ENCODE results near the gene RB1. TPM values are rescaled to one million over a fixed set of nuclear protein-coding genes. Genes with fewer than 3 reads are reported as not detected.

Gene RB1
- polyA plus RNA-seq, 3 donors from 2014 or later: 14.4 to 30.2 (median 17.0) TPM

DNA sequence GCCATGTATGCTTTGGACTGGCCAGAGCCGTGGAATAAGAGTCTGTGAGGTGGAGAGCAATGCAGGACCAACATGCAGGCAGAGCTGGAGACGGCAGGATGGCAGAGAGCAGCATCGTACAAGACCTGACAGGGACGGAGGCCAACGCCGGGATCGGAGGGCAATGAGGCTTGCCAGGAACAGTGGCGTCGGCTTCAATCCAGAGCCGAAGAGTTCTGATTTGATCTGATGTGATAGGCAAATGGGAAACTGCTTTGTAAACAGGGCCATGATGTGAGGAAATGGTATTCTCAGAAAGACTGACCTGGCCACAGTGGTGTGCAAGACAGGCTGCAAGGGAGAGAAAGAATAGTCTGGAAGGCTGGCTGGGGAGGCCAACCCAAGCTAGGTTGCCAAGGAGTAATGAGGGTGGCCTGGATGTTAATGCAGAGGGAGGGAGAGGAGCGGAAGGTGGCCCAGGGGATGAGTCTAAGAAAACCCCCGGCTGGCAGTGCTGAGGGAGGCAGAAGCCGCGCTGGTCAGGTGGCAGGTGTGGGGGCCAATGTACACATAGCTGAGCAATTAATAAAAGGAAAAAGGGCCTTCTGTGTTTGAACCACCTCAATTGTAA, 202.6 kb downstream of the RB1 start:
- peak overlapping the region; percentile 88 to 97 (median 94) for H3K27ac Mint-ChIP-seq
- no peak for DNase-seq
- H3K4me1 Mint-ChIP-seq: peaks cover 60 to 72% of the 10 kb centered on the region in 2 donors
- no peaks in the 10 kb centered on the region for H3K9me3 Mint-ChIP-seq
- peak overlapping the region; percentile 70 to 91 (median 80) for H3K4me3 Mint-ChIP-seq
- peaks cover 8 to 28% (median 17%) of the 10 kb centered on the region in 3 donors for H3K36me3 Mint-ChIP-seq
- H3K27me3 Mint-ChIP-seq (ENCODE audit: low read depth in 3 of 3): peaks cover 3 to 15% (median 7%) of the 10 kb centered on the region in 3 donors

DNA sequence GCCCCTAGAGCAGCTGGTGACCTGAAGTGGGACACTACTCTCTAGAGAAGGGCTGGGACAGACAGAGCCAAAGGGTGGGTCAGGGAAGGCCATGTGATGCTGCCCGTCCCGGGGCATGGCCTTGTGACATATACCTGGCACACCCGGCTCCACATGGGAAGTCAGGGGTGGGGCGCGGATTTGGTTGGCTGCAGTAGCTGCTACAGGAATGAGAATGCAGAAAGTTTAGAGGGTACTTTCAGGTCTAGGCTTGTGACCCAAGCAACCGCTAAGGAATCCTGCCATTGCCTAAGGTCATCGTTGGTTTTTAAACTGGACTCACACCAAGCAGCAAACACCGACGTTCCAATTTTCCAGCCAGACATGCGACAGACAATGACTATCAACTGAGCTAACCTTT, 203.5 kb downstream of the RB1 start:
- H3K27ac Mint-ChIP-seq: peak overlapping the region in 3 of 6 donors; percentile 64 to 96 (median 88)
- no peak for DNase-seq
- H3K27me3 Mint-ChIP-seq (ENCODE audit: low read depth in 3 of 3): peaks cover 3 to 15% (median 7%) of the 10 kb centered on the region in 3 donors
- peaks cover 52 to 64% of the 10 kb centered on the region in 2 donors for H3K4me1 Mint-ChIP-seq
- no peak overlapping the region for H3K4me3 Mint-ChIP-seq
- no peaks in the 10 kb centered on the region for H3K9me3 Mint-ChIP-seq
- peaks cover 15 to 37% (median 24%) of the 10 kb centered on the region in 3 donors for H3K36me3 Mint-ChIP-seq

DNA sequence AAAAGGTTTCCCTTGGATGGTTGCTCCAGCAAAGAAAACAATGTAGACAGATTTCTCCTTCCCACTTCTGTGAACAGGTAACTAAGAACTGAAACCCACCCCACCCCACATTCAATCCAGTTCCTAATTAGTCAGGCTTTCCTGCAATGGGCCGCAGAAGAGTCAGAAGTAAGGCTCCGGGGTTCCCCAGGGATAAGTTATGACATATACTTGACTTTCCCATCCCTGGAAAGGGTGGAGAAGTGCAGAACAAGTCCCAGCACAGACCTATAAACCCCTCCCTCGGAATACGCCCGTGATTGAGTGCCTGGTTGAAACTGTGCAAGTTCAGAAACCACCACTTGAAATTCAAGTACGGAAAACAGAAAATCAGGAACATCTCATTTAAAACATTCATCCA, 204.5 kb downstream of the RB1 start:
- Mint-ChIP-seq H3K4me1 (peaks cover 47 to 59% of the 10 kb centered on the region in 2 donors), H3K27ac (no peak overlapping the region), H3K4me3 (no peak overlapping the region), H3K36me3 (peaks cover 20 to 42% (median 34%) of the 10 kb centered on the region in 3 donors), H3K9me3 (no peaks in the 10 kb centered on the region), H3K27me3 (ENCODE audit: low read depth in 3 of 3) (peaks cover 3 to 15% (median 7%) of the 10 kb centered on the region in 3 donors)
- DNase-seq: no peak

DNA sequence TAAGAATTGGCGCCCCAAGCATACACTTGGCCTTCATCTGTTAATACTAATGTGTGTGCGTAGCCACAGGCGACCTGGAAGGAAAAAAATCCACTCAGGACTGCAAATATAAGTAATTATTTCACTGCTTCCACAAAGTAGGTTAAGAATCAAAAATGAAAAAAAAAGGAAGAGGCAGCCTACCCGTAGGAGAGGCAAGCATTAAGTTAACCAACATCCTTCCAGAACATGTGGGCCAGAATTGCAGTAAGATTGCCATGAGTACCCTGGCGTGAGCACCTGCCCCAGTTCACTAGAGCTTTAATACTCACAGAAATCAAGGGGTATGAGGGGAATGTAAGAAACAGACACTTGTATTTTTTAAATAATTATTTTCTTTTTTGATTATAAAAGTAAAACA, 207.1 kb downstream of the RB1 start:
- H3K4me3 Mint-ChIP-seq: no peak overlapping the region
- peaks cover 20 to 33% of the 10 kb centered on the region in 2 donors for H3K4me1 Mint-ChIP-seq
- peaks cover 24 to 62% (median 47%) of the 10 kb centered on the region in 3 donors for H3K36me3 Mint-ChIP-seq
- H3K27me3 Mint-ChIP-seq (ENCODE audit: low read depth in 3 of 3): peaks cover 0 to 3% (median 3%) of the 10 kb centered on the region in 3 donors
- DNase-seq: no peak
- no peaks in the 10 kb centered on the region for H3K9me3 Mint-ChIP-seq
- no peak overlapping the region for H3K27ac Mint-ChIP-seq

DNA sequence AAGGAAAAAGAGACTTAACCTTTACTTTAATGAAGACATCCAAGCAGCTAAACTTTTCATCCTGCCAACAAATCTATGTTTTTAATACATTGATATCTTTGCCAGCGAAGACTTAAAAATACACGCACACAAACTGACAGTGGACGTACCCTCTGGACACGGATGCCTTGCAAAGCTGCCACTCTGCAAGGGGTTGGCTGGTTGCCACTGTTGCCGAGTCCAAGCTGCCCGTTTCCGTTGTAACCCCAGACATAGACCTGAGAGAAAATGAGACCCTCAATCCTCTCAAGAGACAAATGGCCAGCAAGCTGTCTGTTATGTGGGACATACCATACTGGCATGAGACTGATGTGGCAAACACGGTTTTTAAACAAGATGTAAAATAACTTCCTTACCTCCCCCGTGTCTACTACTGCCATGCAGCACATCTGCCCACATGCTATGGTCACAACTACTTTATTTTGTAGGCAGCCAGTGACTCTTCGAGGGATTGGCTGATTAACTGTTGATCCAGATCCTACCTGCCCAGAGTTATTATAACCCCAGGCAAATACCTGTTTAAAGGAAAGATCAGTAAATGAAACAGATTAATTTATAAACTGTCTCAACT, 208.2 kb downstream of the RB1 start:
- no peak overlapping the region for H3K4me3 Mint-ChIP-seq
- no peaks in the 10 kb centered on the region for H3K9me3 Mint-ChIP-seq
- H3K27me3 Mint-ChIP-seq (ENCODE audit: low read depth in 3 of 3): peaks cover 0 to 3% (median 2%) of the 10 kb centered on the region in 3 donors
- H3K36me3 Mint-ChIP-seq: peaks cover 29 to 65% (median 52%) of the 10 kb centered on the region in 3 donors
- H3K27ac Mint-ChIP-seq: no peak overlapping the region
- no peak for DNase-seq
- H3K4me1 Mint-ChIP-seq: peaks cover 14 to 30% of the 10 kb centered on the region in 2 donors

DNA sequence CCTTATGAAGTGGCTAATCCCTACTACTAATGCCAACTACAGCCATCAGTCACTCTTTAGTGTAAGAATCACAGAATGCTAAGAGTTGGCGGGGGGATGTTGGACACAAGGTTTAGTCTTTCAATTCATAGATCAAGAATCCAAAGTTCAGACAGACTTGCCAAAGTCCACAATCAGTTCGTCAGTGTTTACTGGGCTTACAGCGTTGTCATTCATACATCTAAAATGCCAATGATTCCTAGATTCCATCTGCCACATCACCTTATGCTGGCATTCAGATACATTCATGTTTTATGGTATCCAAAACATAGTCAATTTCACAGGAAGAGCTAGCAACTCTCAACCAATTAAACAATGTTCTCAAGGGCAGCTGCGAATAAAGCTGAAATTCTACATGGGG, 211.2 kb downstream of the RB1 start:
- H3K4me3 Mint-ChIP-seq: no peak overlapping the region
- no peaks in the 10 kb centered on the region for H3K27me3 Mint-ChIP-seq (ENCODE audit: low read depth in 3 of 3)
- peaks cover 10 to 17% of the 10 kb centered on the region in 2 donors for H3K4me1 Mint-ChIP-seq
- peaks cover 30 to 67% (median 64%) of the 10 kb centered on the region in 3 donors for H3K36me3 Mint-ChIP-seq
- DNase-seq: no peak
- no peak overlapping the region for H3K27ac Mint-ChIP-seq
- no peaks in the 10 kb centered on the region for H3K9me3 Mint-ChIP-seq

DNA sequence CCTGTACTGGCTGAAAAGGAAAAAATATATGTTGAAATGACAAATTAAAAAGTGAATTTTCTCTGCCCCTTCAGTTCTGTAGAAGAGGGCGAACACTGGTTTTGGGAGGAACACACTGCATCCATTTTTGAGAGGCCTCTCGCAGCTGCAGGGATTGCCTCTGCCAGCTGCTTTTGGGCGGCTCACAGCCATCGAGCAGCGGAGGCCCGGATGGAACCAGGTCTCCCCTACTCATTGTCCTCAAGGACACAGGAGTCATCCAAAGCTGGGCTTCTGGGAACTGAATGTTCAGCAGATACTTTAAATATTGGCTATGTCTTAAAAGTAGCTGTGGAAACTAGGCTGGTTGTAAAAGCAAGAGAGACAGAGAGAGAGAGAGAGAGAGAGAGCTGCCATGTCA, 212.2 kb downstream of the RB1 start:
- Mint-ChIP-seq H3K27ac (no peak overlapping the region), H3K36me3 (peaks cover 27 to 68% (median 66%) of the 10 kb centered on the region in 3 donors), H3K27me3 (ENCODE audit: low read depth in 3 of 3) (peaks cover 0 to 2% (median 0%) of the 10 kb centered on the region in 3 donors), H3K4me1 (peaks cover 7 to 12% of the 10 kb centered on the region in 2 donors), H3K9me3 (no peaks in the 10 kb centered on the region), H3K4me3 (no peak overlapping the region)
- DNase-seq: no peak

DNA sequence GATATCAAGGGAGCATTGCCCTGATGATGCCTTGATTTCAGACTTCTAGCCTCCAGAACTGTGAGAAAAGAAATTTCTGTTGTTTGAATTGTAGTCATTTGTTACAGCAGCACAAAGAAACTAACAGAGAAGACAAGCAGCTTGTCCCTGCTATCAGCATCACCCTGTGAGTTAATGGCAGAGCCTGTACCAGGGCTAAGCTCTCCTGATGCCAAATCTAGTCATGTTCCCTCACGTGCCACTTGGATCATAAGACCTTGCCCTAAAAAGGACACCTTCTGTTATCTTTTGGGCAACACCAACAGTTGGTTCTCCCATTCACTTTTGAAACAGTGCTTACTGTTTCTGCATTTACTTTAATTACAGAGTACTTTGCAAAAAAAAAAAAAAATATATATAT, 214.5 kb downstream of the RB1 start:
- no peaks in the 10 kb centered on the region for H3K9me3 Mint-ChIP-seq
- no peak overlapping the region for H3K27ac Mint-ChIP-seq
- H3K4me1 Mint-ChIP-seq: peaks cover 4 to 8% of the 10 kb centered on the region in 2 donors
- no peak overlapping the region for H3K4me3 Mint-ChIP-seq
- peaks cover 0 to 2% (median 0%) of the 10 kb centered on the region in 3 donors for H3K27me3 Mint-ChIP-seq (ENCODE audit: low read depth in 3 of 3)
- no peak for DNase-seq
- peaks cover 18 to 55% (median 49%) of the 10 kb centered on the region in 3 donors for H3K36me3 Mint-ChIP-seq

DNA sequence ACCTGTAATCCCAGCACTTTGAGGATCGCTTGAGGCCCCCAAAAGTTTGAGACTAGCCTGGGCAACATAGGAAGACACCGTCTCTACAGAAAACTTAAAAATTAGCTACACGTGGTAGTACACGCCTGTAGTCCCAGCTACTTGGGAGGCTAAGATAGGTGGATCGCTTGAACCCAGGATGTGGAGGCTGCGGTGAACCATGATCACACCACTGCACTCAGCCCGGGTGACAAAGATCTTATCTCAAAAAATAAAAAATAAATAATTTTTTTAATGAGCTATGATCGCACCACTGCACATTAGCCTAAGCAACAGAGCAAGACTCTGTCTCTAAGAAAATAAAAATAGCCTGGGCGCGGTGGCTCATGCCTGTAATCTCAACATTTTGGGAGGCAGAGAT, 222.7 kb downstream of the RB1 start:
- Mint-ChIP-seq H3K4me3 (peak overlapping the region; percentile 45 to 83 (median 72)), H3K36me3 (peaks cover 4 to 6% (median 4%) of the 10 kb centered on the region in 3 donors), H3K27me3 (ENCODE audit: low read depth in 3 of 3) (peaks cover 2 to 4% (median 4%) of the 10 kb centered on the region in 3 donors), H3K4me1 (peaks cover 41 to 65% of the 10 kb centered on the region in 2 donors), H3K27ac (peak overlapping the region in 5 of 6 donors; percentile 76 to 86 (median 83)), H3K9me3 (no peaks in the 10 kb centered on the region)
- peak; percentile 68 to 79 (median 76) for DNase-seq

DNA sequence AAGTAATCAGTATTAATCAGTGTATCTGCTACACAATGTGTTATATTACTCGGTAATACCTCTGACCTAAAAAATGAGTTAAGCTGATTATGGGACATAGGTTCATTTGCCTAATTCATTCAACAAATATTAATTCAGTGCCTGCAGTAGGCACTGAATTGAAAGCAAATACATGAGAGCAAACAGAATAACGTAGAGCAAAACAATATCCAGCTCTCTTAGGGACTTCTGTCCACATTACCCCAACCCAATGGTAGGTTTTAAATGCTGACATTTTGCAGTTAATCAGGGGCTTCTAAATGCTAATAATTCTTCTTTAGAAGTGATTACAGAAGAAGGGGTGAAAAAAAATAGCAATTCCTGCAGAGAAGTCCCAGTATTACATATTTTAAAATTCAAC, 224.4 kb downstream of the RB1 start:
- DNase-seq: no peak
- H3K36me3 Mint-ChIP-seq: peaks cover 0 to 4% (median 0%) of the 10 kb centered on the region in 3 donors
- H3K9me3 Mint-ChIP-seq: no peaks in the 10 kb centered on the region
- H3K27ac Mint-ChIP-seq: peak overlapping the region in 1 of 6 donors; percentile 49
- H3K4me3 Mint-ChIP-seq: peak overlapping the region in 1 of 5 donors; percentile 33
- H3K4me1 Mint-ChIP-seq: peaks cover 52 to 78% of the 10 kb centered on the region in 2 donors
- peaks cover 11 to 19% (median 11%) of the 10 kb centered on the region in 3 donors for H3K27me3 Mint-ChIP-seq (ENCODE audit: low read depth in 3 of 3)

DNA sequence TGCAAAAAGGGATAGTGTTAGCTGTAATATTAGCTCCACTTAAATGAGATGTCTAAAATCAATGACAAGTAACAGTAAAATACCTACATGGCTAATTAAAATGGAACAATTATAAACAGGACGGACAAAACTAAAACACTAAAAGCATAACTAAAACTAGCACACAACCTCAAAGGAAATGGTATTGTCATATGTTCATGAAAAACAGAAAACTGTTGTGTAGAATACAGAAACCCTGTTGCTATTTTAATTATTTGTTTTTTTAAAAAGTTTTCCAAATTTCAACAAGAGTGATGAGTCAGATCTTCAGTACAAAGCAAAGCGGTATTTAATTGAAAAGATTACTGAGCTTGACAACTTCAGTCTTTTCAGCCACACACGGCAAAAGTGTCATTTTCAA, 225.2 kb downstream of the RB1 start:
- Mint-ChIP-seq H3K27me3 (ENCODE audit: low read depth in 3 of 3) (peaks cover 11 to 23% (median 13%) of the 10 kb centered on the region in 3 donors), H3K4me1 (peaks cover 58 to 83% of the 10 kb centered on the region in 2 donors), H3K36me3 (peaks cover 0 to 4% (median 0%) of the 10 kb centered on the region in 3 donors), H3K4me3 (peak overlapping the region in 4 of 5 donors; percentile 44 to 75 (median 58)), H3K27ac (peak overlapping the region in 5 of 6 donors; percentile 24 to 75 (median 46)), H3K9me3 (no peaks in the 10 kb centered on the region)
- no peak for DNase-seq

DNA sequence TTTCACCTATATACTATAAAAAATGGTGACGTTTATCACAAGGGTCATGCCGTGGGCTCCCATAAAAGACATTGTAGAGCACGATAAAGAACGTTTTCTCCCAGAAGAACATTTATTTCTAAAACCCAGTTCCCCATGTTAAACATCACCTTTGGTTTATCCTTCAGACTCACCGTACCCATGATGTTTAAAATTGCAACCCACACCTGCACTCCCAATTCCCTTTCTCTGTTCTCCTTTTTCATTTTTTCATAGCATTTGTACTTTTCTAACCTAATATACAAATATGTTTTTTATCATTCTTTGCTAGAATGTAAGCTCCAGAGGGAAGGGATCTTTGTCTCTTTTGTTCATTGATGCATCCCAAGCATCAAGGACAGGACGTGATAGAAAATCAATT, 227.3 kb downstream of the RB1 start:
- peak overlapping the region; percentile 97 to 99 (median 98) for H3K27ac Mint-ChIP-seq
- peak overlapping the region in 4 of 5 donors; percentile 90 to 98 (median 96) for H3K4me3 Mint-ChIP-seq
- no peak for DNase-seq
- peaks cover 0 to 4% (median 3%) of the 10 kb centered on the region in 3 donors for H3K36me3 Mint-ChIP-seq
- no peaks in the 10 kb centered on the region for H3K9me3 Mint-ChIP-seq
- H3K4me1 Mint-ChIP-seq: peaks cover 52 to 77% of the 10 kb centered on the region in 2 donors
- H3K27me3 Mint-ChIP-seq (ENCODE audit: low read depth in 3 of 3): peaks cover 11 to 23% (median 13%) of the 10 kb centered on the region in 3 donors

Measured in immature natural killer cell (primary cell).